Panc1 (cell line): ENCODE results near the gene ADAM12. TPM values are rescaled to one million over a fixed set of nuclear protein-coding genes. Genes with fewer than 3 reads are reported as not detected.
A peak's percentile ranks its signal among the peaks of the same experiment; 100 is the strongest.

Experiments used
- ATAC-seq: fragments of 200-7000 bp; cut with Tn5 transposase; 2 replicates; pipeline ENCODE4 v1.9.1; 2020; ENCODE audit warnings: mild to moderate bottlenecking, moderate library complexity
- BruUV-seq: library from RNA; stranded (reverse); fragments of 400-500 nt; replicated peaks from 2 replicates; lab custom pipeline; 2021; lab: Mats Ljungman, UMichigan
- CTCF ChIA-PET: fragments of 300-600 bp; sonication (Branson Sonifier 250); formaldehyde crosslinking; loops from one replicate; lab custom pipeline; 2022; ENCODE audit warnings: antibody characterized with exemption; lab: Charles Lee
- POLR2A ChIA-PET: fragments of 300-600 bp; sonication (Branson Sonifier 250); formaldehyde crosslinking; loops from one replicate; lab custom pipeline; 2022; ENCODE audit warnings: antibody characterized with exemption; lab: Charles Lee
- DNase-seq: peaks from one replicate; pipeline ENCODE4 v3.0.0-alpha.2; 2010; ENCODE audit warnings: low read depth, low spot score
- H3K27ac ChIP-seq: 2 replicates; pipeline ENCODE4 v1.5.1; 2011; ENCODE audit warnings: mild to moderate bottlenecking, low read length, inconsistent platforms
- H3K27me3 ChIP-seq: fragments of 200-500 bp; sonication (Bioruptor generic); 2 replicates; pipeline ENCODE4 v1.6.0; 2014; ENCODE audit warnings: low read length, inconsistent platforms; ENCODE audit not compliant: control insufficient read depth, insufficient read depth
- H3K36me3 ChIP-seq: fragments of 200-500 bp; sonication (Bioruptor generic); 2 replicates; pipeline ENCODE4 v1.5.1; 2014; ENCODE audit warnings: inconsistent platforms, mild to moderate bottlenecking, low read length, moderate library complexity; ENCODE audit not compliant: control insufficient read depth, insufficient read depth
- H3K4me1 ChIP-seq: 2 replicates; pipeline ENCODE4 v1.5.1; 2011; ENCODE audit warnings: inconsistent platforms, mild to moderate bottlenecking, low read length, moderate library complexity; ENCODE audit not compliant: control insufficient read depth, insufficient read depth
- H3K4me3 ChIP-seq, 2 experiments: 2 replicates each; pipeline ENCODE4 v1.5.1; 2011 to 2012; ENCODE audit warnings: low read depth in 2 of 2, low read length in 2 of 2, mild to moderate bottlenecking in 2 of 2, inconsistent platforms in 1 of 2, moderate library complexity in 1 of 2
- H3K9me3 ChIP-seq: fragments of 200-500 bp; sonication (Bioruptor generic); 2 replicates; pipeline ENCODE4 v1.5.1; 2014; ENCODE audit warnings: low read depth, mild to moderate bottlenecking, inconsistent platforms, low read length, moderate library complexity; ENCODE audit not compliant: control insufficient read depth, insufficient read depth
- CTCF ChIP-seq: fragments of 450-650 bp; IDR thresholded peaks from 2 replicates; pipeline ENCODE4 v1.5.1; 2017; ENCODE audit warnings: mild to moderate bottlenecking
- POLR2AphosphoS5 ChIP-seq: IDR thresholded peaks from 2 replicates; pipeline ENCODE4 v1.6.1; 2012; ENCODE audit warnings: mild to moderate bottlenecking, low read depth, low read length, moderate library complexity
- SIN3A ChIP-seq: IDR thresholded peaks from 2 replicates; pipeline ENCODE4 v1.6.1; 2012; ENCODE audit warnings: low read depth, mild to moderate bottlenecking, low read length, moderate library complexity, borderline replicate concordance; ENCODE audit not compliant: insufficient read depth
- TCF7L2 ChIP-seq: IDR thresholded peaks from 2 replicates; pipeline ENCODE4 v1.6.1; 2011; ENCODE audit warnings: mild to moderate bottlenecking, low read depth, low read length, inconsistent platforms
- in situ Hi-C: cut with HindIII; loops from 2 replicates; pipeline ENCODE4 v1.10.0; 2016; ENCODE audit warnings: low sequenced_read_pairs, low pct_unique_long_range_greater_than_20kb
- intact Hi-C: fragments of 100-400 bp; cut with micrococcal nuclease; formaldehyde crosslinking; loops from one replicate; pipeline ENCODE4 v1.10.0; 2022; ENCODE audit not compliant: unreplicated experiment
- total RNA-seq: library from RNA; stranded (reverse); gene quantifications from one replicate; pipeline ENCODE4 v1.2.1, GENCODE V29; 2021; ENCODE audit not compliant: unreplicated experiment
- TF ChIP-seq, protein P1 (sequence below), 2 experiments: IDR thresholded peaks; 2 replicates each; pipeline ENCODE4 v1.6.1; 2011 to 2012; ENCODE audit warnings: low read depth in 2 of 2, control low read depth in 1 of 2, low read length in 1 of 2, mild to moderate bottlenecking in 1 of 2, moderate library complexity in 1 of 2; ENCODE audit not compliant: insufficient read depth in 1 of 2

Gene ADAM12
- total RNA-seq, 1 experiment from 2014 or later, result 0.10 TPM

DNA sequence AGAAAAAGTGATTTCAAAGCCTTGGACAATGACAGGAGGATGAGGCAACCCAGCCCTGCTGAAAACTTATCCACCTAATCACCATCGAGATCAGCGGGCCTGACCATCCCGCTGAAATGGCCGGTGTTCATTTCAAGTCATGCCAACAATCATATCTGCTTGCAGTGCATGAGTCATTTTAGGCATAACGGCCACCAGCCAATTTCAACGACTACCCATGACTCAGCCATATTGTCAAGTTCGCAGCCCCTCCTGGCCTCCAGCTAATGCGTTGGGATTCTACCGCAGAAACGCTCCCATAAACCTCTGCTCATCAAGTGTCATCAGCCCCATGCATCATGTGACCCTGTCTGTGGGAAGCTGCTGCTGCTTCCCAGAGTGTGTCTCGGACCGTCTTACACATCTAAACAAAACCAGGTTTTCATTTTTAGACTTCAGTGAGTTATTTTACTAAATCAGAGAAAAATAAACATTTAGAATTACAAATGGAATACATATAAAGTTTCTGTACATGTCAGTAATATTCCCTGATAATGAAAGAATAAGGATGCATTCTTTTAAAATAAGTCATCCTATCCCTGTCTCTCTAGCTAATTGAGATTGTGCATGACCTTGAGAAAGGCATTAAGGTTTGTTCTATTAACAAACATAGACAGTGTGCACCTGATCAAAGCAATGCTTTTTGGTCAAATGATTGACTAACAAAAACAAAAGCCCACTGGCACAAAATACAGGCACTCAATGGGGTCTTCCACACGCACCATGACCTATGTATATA is 188.9 kb downstream of the ADAM12 start:
- Histone ChIP-seq H3K4me3 (no peak overlapping the region), H3K9me3 (peaks cover 2% of the 10 kb centered on the region; the same call in 1 of the 2 replicates), H3K36me3 (no peaks in the 10 kb centered on the region), H3K4me1 (peaks cover 4% of the 10 kb centered on the region; the same call in 1 of the 2 replicates), H3K27ac (no peak overlapping the region; the same call in 1 of the 2 replicates), H3K27me3 (no peaks in the 10 kb centered on the region)
- no TSS peak for BruUV-seq
- intact Hi-C loops (no loop called here), in situ Hi-C loops (no loop called here)
- CTCF ChIA-PET, result no interaction called here
- POLR2A ChIA-PET, result no interaction called here
- ATAC-seq (peak; percentile 84), DNase-seq (no peak)
- TF ChIP-seq TCF7L2 (no peak), SIN3A (no peak), CTCF (no peak), POLR2AphosphoS5 (no peak)
- TF ChIP-seq, protein P1, sequence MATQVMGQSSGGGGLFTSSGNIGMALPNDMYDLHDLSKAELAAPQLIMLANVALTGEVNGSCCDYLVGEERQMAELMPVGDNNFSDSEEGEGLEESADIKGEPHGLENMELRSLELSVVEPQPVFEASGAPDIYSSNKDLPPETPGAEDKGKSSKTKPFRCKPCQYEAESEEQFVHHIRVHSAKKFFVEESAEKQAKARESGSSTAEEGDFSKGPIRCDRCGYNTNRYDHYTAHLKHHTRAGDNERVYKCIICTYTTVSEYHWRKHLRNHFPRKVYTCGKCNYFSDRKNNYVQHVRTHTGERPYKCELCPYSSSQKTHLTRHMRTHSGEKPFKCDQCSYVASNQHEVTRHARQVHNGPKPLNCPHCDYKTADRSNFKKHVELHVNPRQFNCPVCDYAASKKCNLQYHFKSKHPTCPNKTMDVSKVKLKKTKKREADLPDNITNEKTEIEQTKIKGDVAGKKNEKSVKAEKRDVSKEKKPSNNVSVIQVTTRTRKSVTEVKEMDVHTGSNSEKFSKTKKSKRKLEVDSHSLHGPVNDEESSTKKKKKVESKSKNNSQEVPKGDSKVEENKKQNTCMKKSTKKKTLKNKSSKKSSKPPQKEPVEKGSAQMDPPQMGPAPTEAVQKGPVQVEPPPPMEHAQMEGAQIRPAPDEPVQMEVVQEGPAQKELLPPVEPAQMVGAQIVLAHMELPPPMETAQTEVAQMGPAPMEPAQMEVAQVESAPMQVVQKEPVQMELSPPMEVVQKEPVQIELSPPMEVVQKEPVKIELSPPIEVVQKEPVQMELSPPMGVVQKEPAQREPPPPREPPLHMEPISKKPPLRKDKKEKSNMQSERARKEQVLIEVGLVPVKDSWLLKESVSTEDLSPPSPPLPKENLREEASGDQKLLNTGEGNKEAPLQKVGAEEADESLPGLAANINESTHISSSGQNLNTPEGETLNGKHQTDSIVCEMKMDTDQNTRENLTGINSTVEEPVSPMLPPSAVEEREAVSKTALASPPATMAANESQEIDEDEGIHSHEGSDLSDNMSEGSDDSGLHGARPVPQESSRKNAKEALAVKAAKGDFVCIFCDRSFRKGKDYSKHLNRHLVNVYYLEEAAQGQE (IDR thresholded peaks at IDR 0.05; ENCODE audit: insufficient read depth in 1 of 2, low read depth in 2 of 2, low read length in 1 of 2), result no peak

DNA sequence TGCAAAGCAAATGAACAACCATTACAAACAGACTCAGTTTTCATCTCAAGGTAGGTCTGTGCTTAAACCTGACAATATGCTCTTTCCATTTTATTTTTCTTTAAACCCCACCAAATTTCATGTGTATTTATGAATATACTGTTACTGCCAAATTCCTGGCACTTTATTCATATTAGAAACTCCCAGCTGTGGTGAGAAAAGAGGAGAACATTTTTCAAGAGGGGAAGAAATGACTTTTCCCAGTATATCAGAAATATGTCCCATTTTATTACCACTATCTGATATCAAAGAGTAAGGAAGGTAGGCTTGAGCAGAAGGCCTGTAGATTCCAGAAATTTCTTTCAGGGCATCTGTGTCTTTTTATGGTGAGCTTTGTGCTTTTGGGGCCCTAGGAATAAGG is 189.6 kb downstream of the ADAM12 start:
- intact Hi-C loops (no loop called here), in situ Hi-C loops (no loop called here)
- peaks cover 4% of the 10 kb centered on the region; the same call in 1 of the 2 replicates for H3K4me1 ChIP-seq
- H3K36me3 ChIP-seq, result no peaks in the 10 kb centered on the region
- no TSS peak for BruUV-seq
- ChIA-PET CTCF (no interaction called here), POLR2A (no interaction called here)
- ATAC-seq, result no peak
- no peak overlapping the region for H3K4me3 ChIP-seq
- no peak overlapping the region; the same call in 1 of the 2 replicates for H3K27ac ChIP-seq
- no peak for DNase-seq
- TF ChIP-seq POLR2AphosphoS5 (no peak), SIN3A (no peak), TCF7L2 (no peak), CTCF (no peak)
- TF ChIP-seq, protein P1 (IDR thresholded peaks at IDR 0.05; ENCODE audit: insufficient read depth in 1 of 2, low read depth in 2 of 2, low read length in 1 of 2), result no peak
- H3K27me3 ChIP-seq, result no peaks in the 10 kb centered on the region
- peaks cover 2% of the 10 kb centered on the region; the same call in 1 of the 2 replicates for H3K9me3 ChIP-seq
